ENCODE results near the gene TLX1.
"Not testable (repeated sequence)": the region's sequence is repeated elsewhere in the genome, so short reads cannot be mapped to it uniquely, and the experiment has no call there.

TLX1 gene

GRCh38 chr10:101154506-101154905 is 23.4 kb downstream of the TLX1 start:
- DNase-seq: not testable (repeated sequence)

DNA sequence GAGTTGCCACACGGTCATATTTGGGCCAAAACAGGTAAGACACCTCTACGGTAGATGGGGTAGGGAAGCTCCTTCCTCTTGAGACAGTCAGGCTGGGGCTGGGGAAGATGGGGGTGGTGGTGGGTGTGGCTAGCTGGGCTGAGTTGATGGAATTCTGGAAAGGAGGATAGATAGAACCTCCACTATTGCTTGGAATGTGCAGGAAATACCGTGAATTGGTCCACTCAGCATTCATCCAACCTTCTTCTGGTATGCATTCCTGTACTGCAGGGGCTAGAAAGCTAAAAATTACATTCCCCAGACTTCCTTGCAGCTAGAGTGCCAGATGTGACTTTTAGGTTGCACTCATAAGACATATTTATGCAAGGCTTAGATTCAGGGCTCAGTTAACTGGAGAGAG is 24.8 kb downstream of the TLX1 start:
- peak; percentile 25 for DNase-seq

GRCh38 chr10:101157756-101158458 is 26.8 kb downstream of the TLX1 start:
- no peak for DNase-seq

DNA sequence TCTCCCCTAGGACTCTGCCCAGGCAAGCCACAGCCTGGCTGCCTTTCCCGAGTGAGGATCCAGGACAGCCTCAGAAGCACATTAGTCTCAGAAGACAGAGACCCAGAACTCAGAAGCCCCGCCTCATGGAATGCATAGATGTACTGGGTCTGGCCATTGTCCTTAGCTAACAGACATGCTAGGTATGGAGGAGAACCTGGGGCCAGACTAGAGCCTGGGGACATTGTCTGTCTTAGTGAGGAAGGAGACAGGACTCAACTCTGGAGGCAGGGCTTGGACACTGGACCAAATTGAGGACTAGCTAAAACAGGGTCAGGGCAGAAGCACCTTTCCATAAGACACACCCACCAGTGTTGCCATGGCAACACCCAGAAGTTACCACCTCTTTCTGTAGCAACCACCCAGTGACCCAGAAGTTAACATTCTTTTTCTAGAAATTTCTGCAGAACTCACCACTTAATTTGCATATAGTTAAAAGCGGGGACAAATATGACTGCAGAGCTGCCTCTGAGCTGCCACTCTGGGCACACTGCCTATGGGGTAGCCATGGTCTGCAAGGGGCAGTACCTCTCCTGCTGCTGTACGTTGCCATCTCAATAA is 27.5 kb downstream of the TLX1 start:
- DNase-seq: no peak

- peak; percentile 74 for DNase-seq
Observed at GRCh38 chr10:101161494-101162299, 30.6 kb downstream of the TLX1 start.

DNA sequence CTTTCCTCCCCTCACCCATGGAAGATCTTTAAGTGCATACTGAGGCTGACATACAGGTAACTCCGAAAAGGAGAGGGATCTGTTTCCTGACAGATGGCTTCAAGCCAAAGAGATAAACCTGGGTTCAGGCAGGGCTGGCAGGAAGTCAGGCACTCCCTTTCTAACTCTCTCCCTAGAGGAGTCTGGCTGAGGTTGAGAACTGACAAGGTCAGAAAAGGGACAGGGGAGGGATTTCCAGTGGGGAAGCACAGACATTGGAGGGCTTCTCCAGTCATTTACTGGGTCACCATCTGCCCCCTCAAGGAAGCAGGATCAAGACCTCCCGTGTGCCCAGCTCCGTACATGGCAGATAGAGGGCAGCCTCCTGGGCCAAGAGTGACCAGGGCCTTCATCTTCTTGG is 31.6 kb downstream of the TLX1 start:
- DNase-seq: no peak

DNA sequence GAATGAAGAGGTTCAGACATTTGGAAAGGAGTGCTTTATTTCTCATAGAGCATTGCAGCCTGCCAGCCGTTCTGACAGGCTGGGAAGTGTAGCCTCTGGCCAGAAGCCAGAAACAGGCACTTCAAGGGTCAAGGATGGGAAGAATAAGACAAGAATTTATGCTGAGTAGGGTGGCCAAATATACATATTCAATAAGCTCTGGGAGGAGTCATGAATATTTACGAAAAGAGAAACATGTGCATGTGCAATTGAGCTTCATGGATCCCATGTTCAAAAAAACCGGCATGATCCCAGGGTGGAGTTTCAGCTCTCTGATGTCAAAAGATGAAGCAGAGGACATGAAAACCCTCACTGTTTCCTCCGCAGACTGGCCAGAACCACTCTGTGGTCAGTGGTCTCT is 32.9 kb downstream of the TLX1 start:
- DNase-seq: no peak

DNA sequence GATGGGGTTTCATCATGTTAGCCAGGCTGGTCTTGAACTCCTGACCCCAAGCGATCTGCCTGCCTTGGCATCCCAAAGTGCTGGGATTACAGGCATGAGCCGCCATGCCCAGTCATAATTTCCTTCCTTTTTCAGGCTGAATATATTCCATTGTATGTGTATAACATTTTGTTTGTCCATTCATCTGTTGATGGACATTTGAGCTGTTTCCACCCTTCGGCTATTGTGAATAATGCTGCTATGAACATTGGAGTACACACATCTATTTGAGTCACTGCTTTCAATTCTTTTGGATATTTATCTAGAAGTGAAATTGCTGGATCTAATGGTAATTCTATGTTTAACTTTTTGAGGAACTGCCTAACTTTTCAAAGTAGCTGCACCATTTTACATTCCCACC is 34.6 kb downstream of the TLX1 start:
- no peak for DNase-seq

GRCh38 chr10:101166430-101166829 is 35.3 kb downstream of the TLX1 start:
- no peak for DNase-seq

GRCh38 chr10:101172741-101173140 is 41.6 kb downstream of the TLX1 start:
- DNase-seq: no peak

DNA sequence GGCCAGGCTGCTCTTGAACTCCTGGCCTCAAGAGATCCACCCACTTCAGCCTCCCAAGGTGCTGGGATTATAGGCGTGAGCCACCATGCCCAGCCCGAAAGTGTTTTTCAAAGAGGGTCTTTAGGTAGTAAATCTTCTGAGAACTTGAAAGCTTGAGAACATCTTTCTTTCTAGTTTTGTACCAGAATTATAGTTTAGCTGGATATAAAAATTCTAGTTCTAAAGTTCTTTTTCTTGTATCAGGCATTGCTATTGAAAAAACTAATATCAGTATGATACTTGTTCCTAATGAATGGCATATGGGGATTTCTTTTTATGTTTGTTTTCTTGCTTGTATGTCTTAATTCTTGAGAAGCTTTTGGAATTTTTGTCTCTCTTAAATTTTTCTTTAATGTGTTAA is 43.2 kb downstream of the TLX1 start:
- no peak for DNase-seq

GRCh38 chr10:101176577-101176976 is 45.5 kb downstream of the TLX1 start:
- DNase-seq: no peak

DNA sequence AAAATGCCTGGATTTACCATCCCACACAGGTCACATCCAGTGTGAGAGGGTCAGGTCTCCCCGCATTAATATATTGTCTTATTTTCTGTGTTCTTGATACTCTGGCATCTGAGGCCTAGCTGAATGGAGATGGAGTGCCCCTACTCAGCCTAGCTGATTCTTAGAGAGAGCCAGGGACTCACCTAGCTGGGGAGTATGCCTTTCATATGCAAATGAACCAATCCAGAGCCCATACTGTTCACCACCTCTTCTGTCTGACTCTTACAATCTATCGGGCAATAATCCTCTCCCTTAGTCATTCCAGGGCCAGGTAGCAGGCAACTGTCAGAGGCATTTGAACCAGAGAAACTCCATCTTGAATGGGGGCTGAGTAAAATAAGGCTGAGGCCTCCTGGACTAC is 51.8 kb downstream of the TLX1 start:
- no peak for DNase-seq

DNA sequence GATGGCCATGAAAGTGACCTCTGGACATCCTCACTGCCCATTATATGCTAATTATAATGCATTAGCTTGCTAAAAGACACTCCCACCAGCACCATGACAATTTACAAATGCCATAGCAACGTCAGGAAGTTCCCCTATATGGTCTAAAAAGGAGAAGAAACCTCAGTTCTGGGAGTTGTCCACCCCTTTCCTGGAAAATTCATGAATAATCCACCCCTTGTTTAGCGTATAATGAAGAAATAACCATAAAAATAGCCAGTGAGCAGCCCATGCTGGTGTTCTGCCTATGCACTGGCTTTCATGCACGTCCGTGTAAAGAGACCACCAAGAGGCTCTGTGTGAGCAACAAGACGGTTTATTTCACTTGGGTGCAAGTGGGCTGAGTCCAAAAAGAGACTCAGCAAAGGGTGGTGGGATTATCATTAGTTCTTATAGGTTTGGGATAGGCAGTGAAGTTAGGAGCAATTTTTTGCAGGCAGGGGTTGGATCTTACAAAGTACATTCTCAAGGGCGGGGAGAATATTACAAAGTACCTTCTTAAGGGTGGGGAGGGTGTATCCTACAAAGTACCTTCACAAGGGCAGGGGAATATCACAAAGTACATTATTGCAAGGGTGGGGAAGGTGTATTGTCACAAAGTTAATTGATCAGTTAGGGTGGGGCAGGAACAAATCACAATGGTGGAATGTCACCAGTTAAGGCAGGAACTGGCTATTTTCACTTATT is 52.5 kb downstream of the TLX1 start:
- no peak for DNase-seq
